Suprapubic skin (tissue), 4 donors: Measurements from ENCODE around the gene UBALD1. TPM values are rescaled to one million over a fixed set of nuclear protein-coding genes. Genes with fewer than 3 reads are reported as not detected.
"Not testable (repeated sequence)": the region's sequence is repeated elsewhere in the genome, so short reads cannot be mapped to it uniquely, and the experiment has no call there.

Experiments
- DNase-seq, 2 donors: peaks; one replicate each; pipeline ENCODE4 v3.0.0-alpha.2; 2019; ENCODE audit warnings: low spot score in 2 of 2
- H3K27ac ChIP-seq: fragments of 200-600 bp; sonication (generic); one replicate; pipeline ENCODE4 v1.5.1; 2019
- H3K27me3 ChIP-seq: fragments of 200-600 bp; sonication (generic); one replicate; pipeline ENCODE4 v1.5.1; 2019
- H3K36me3 ChIP-seq: fragments of 200-600 bp; sonication (generic); one replicate; pipeline ENCODE4 v1.5.1; 2019
- H3K4me1 ChIP-seq: fragments of 200-600 bp; sonication (generic); one replicate; pipeline ENCODE4 v1.5.1; 2019
- H3K4me3 ChIP-seq: fragments of 200-600 bp; sonication (generic); one replicate; pipeline ENCODE4 v1.5.1; 2019; ENCODE audit warnings: mild to moderate bottlenecking
- H3K9me3 ChIP-seq: fragments of 200-600 bp; sonication (generic); one replicate; pipeline ENCODE4 v1.5.1; 2019
- EP300 ChIP-seq: sonication (generic); formaldehyde crosslinking; IDR thresholded peaks from one replicate; pipeline ENCODE4 v1.6.1; 2017; ENCODE audit warnings: antibody characterized with exemption
- POLR2A ChIP-seq, 2 donors: fragments of 450-650 bp; IDR thresholded peaks; one replicate each; pipeline ENCODE4 v1.6.1; 2017; ENCODE audit warnings: antibody characterized with exemption in 2 of 2, mild to moderate bottlenecking in 2 of 2, moderate library complexity in 2 of 2
- POLR2AphosphoS5 ChIP-seq, 3 donors: sonication (generic); formaldehyde crosslinking; IDR thresholded peaks; one replicate each; pipeline ENCODE4 v1.6.1; 2017; ENCODE audit warnings: antibody characterized with exemption in 3 of 3
- WGBS: methylation state at CpG from one replicate; pipeline ENCODE4 v1.1.5; 2018; 5-methylcytosine and 5-hydroxymethylcytosine counted together
- total RNA-seq, 4 donors: library from RNA; depleted of rRNA; stranded (reverse); fragments of >200 nt; gene quantifications; one replicate each; pipeline ENCODE4 v1.1.0, GENCODE V29; 2016
- TF ChIP-seq, protein P1 (sequence below), 2 donors: fragments of 200-600 bp in 1 of 2; fragments of 450-650 bp in 1 of 2; sonication (generic) in 1 of 2; IDR thresholded peaks; one replicate each; pipeline ENCODE4 v1.5.1; 2016 to 2019; ENCODE audit warnings: antibody characterized with exemption in 2 of 2, mild to moderate bottlenecking in 1 of 2, moderate library complexity in 1 of 2

Gene UBALD1
- total RNA-seq, 4 donors from 2014 or later, result 11.5 to 29.7 (median 15.2) TPM

DNA sequence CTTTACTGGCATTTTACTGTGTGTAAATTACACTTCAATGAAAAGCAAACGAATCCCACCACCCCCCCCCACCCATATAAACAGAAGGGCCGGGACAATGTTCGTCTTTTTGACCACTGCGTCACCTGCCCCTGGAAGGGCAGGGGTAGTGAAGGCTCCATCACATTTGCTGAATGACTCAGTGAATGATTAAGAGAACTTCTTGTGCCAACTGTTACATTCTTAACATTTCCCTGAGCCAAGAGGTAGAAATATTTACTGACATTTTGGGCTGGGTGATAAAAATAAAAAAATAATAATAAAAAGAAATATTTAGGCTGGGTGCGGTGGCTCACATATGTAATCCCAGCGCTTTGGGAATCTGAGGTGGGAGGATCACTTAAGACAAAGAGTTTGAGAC is 34.4 kb downstream of the UBALD1 start:
- Histone ChIP-seq H3K9me3 (no peaks in the 10 kb centered on the region), H3K27ac (no peak overlapping the region), H3K4me1 (peaks cover 5% of the 10 kb centered on the region), H3K4me3 (no peak overlapping the region), H3K27me3 (peaks cover 1% of the 10 kb centered on the region), H3K36me3 (no peaks in the 10 kb centered on the region)
- WGBS, result 50% methylated on average over 6 of the region's 6 CpGs
- TF ChIP-seq POLR2AphosphoS5 (IDR thresholded peaks at IDR 0.05) (no peak), EP300 (no peak), POLR2A (IDR thresholded peaks at IDR 0.05) (no peak)
- TF ChIP-seq, protein P1, sequence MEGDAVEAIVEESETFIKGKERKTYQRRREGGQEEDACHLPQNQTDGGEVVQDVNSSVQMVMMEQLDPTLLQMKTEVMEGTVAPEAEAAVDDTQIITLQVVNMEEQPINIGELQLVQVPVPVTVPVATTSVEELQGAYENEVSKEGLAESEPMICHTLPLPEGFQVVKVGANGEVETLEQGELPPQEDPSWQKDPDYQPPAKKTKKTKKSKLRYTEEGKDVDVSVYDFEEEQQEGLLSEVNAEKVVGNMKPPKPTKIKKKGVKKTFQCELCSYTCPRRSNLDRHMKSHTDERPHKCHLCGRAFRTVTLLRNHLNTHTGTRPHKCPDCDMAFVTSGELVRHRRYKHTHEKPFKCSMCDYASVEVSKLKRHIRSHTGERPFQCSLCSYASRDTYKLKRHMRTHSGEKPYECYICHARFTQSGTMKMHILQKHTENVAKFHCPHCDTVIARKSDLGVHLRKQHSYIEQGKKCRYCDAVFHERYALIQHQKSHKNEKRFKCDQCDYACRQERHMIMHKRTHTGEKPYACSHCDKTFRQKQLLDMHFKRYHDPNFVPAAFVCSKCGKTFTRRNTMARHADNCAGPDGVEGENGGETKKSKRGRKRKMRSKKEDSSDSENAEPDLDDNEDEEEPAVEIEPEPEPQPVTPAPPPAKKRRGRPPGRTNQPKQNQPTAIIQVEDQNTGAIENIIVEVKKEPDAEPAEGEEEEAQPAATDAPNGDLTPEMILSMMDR (IDR thresholded peaks at IDR 0.05), result no peak
- DNase-seq, result no peak

DNA sequence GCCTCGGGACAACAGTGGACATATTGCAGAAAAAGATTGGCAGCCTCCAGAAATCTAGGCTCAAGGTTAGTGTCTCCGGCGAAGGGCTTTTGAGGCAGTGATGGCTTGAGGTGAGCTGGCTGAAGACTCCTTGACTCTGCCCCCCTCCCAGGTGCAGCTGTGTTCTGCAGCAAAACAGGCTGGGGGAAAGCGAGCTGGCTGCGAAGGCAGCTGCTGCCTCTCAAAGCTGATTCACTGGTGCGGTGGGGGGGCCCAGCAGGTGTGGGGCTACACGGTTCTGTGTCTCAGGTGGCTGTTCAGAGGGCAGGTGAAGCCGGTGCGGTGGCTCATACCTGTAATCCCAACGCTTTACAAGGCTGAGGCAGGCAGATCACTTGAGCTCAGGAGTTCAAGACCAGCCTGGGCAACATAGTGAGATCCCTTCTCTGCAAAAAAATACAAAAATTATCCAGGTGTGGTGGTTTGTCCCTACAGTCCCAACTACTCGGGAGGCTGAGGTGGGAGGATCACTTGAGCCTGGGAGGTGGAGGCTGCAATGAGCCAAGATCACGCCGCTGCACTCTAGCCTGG is 35.6 kb downstream of the UBALD1 start:
- TF ChIP-seq EP300 (no peak), POLR2AphosphoS5 (IDR thresholded peaks at IDR 0.05) (no peak), POLR2A (IDR thresholded peaks at IDR 0.05) (no peak)
- TF ChIP-seq, protein P1 (IDR thresholded peaks at IDR 0.05), result no peak
- Histone ChIP-seq H3K27me3 (peaks cover 2% of the 10 kb centered on the region), H3K36me3 (no peaks in the 10 kb centered on the region), H3K4me3 (no peak overlapping the region), H3K4me1 (no peaks in the 10 kb centered on the region), H3K27ac (no peak overlapping the region), H3K9me3 (no peaks in the 10 kb centered on the region)
- WGBS, result 76% methylated on average over 5 of the region's 13 CpGs
- DNase-seq, result no peak

DNA sequence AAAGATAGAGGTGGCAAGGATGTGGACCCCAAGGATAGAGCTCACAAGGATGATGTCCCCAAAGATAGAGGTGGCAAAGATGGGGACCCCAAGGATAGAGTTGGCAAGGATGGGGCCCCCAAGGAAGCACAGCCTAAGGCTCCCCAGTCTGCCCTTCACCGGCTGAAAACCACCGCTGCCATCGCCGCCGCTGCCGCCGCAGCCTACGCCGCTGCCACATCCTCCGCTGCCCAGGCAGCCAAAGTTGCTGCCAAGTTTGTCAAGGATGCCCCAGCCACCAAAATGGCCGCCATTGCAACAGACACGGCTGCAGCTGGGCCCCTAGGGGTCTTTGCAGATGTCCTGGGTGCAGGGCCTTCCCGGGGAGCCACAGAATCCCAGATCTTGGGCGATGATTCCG is 38.7 kb downstream of the UBALD1 start:
- no peaks in the 10 kb centered on the region for H3K36me3 ChIP-seq
- TF ChIP-seq POLR2AphosphoS5 (IDR thresholded peaks at IDR 0.05), result no peak
- no peak for TF ChIP-seq POLR2A (IDR thresholded peaks at IDR 0.05)
- no peak for TF ChIP-seq EP300
- TF ChIP-seq, protein P1 (IDR thresholded peaks at IDR 0.05), result no peak
- no peaks in the 10 kb centered on the region for H3K4me1 ChIP-seq
- DNase-seq, result no peak
- H3K9me3 ChIP-seq, result no peaks in the 10 kb centered on the region
- no peak overlapping the region for H3K27ac ChIP-seq
- peaks cover 2% of the 10 kb centered on the region for H3K27me3 ChIP-seq
- WGBS, result 95% methylated on average over 12 of the region's 15 CpGs
- H3K4me3 ChIP-seq, result no peak overlapping the region

DNA sequence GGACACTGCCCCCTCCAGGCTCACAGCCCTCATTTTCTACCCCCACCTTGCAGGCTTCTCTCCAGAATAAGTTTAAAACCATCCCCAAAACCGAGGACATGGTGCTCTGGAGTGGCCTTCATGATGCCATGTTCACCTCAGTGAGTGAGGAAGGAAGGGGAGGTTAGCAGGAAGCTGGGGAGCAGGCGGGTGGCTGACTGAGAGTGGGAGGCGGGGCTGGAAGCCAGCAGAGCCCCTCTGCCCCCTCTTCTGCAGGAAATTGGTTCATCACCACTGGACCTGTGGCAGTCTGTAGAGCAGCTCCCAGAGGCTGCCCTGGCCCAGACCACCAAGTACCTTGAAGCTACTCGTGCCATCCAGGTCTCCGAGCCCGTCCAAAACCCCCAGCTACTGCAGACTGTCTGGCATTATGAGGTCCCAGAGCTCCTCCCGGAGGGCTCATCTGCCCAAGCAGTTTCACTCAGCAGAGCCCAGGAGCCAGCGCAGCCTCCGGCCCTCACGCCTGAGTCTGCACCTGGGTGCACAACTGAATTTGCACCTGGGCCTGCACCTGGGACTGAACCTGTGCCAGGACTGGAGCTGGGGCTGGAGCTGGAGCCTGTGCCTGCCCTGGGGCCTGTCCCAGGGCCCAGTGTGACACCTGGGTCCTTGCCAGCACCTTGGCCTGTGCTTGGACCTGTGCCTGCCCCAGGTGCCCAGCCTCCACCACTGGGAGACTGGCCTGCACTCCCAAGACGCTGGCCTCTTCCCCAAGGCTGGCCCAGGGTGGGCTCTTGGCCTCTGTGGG is 39.6 kb downstream of the UBALD1 start:
- Histone ChIP-seq H3K36me3 (no peaks in the 10 kb centered on the region), H3K27ac (no peak overlapping the region), H3K27me3 (peaks cover 2% of the 10 kb centered on the region), H3K4me1 (no peaks in the 10 kb centered on the region), H3K4me3 (no peak overlapping the region), H3K9me3 (no peaks in the 10 kb centered on the region)
- WGBS, result 77% methylated on average over 7 of the region's 11 CpGs
- DNase-seq, result no peak
- TF ChIP-seq POLR2A (IDR thresholded peaks at IDR 0.05) (no peak), EP300 (no peak), POLR2AphosphoS5 (IDR thresholded peaks at IDR 0.05) (no peak)
- TF ChIP-seq, protein P1 (IDR thresholded peaks at IDR 0.05), result no peak

DNA sequence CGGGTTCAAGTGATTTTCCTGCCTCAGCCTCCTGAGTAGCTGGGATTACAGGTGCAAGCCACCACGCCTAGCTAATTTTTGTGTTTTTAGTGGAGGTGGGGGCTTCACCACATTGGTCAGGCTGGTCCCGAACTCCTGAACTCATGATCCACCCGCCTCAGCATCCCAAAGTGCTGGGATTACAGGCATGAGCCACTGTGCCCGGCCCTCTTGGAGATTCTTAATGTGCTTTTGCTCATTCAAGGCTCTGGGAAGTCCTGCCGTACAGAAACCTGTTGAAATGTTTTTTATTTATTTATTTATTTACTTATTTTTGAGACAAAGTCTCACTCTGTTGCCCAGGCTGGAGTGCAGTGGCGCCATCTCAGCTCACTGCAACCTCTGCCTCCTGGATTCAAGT is 40.8 kb downstream of the UBALD1 start:
- not testable (repeated sequence) for H3K27ac ChIP-seq, H3K36me3 ChIP-seq, H3K4me1 ChIP-seq, H3K4me3 ChIP-seq, H3K9me3 ChIP-seq, DNase-seq, H3K27me3 ChIP-seq
- WGBS, result 74% methylated on average over 7 of the region's 7 CpGs
